ENCODE results near the gene ST8SIA5.

DNA sequence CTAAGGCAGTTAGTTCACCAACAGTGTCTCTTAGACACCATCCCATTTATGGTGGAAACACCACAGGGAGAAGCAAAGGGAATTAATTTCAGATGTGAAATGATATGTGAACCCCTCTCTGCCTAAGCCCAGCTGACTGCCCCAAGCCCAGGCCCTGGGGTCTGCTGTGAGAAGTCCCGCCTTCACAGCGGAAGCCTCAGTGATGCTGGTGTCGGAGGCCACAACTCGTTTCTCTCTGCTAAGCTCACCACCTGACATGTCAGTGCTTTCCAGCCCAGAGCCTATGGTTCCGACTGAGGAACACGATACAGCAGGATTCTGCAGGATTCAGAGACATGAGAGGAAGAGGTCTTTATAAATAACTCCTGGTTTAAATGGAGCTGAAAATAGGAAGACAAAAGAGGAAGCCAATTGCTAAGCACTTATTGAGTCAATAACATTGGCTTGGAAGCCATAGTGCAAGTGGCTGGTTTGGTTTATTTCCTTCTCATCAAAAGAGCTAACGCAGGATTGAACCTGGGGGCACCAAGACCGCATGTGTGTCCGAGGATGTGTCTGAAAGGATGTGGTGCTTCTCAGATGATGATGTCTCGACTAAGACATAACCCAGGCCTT lies 78.0 kb downstream of the ST8SIA5 start:
- TF ChIP-seq, protein P1, sequence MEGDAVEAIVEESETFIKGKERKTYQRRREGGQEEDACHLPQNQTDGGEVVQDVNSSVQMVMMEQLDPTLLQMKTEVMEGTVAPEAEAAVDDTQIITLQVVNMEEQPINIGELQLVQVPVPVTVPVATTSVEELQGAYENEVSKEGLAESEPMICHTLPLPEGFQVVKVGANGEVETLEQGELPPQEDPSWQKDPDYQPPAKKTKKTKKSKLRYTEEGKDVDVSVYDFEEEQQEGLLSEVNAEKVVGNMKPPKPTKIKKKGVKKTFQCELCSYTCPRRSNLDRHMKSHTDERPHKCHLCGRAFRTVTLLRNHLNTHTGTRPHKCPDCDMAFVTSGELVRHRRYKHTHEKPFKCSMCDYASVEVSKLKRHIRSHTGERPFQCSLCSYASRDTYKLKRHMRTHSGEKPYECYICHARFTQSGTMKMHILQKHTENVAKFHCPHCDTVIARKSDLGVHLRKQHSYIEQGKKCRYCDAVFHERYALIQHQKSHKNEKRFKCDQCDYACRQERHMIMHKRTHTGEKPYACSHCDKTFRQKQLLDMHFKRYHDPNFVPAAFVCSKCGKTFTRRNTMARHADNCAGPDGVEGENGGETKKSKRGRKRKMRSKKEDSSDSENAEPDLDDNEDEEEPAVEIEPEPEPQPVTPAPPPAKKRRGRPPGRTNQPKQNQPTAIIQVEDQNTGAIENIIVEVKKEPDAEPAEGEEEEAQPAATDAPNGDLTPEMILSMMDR (IDR thresholded peaks at IDR 0.05), result no peak
- TF ChIP-seq POLR2A (IDR thresholded peaks at IDR 0.05), result no peak
